GM12872 (cell line): ENCODE results near the gene HOXA11.

Source experiments
- TF ChIP-seq, protein P1 (sequence below): IDR thresholded peaks from 3 replicates; pipeline ENCODE4 v1.5.1; 2011; ENCODE audit warnings: low read depth, mild to moderate bottlenecking, low read length, moderate library complexity; ENCODE audit not compliant: insufficient read depth

HOXA11 gene

GRCh38 chr7:27219821-27220220 is 34.8 kb upstream of the HOXA11 start:
- TF ChIP-seq, protein P1, sequence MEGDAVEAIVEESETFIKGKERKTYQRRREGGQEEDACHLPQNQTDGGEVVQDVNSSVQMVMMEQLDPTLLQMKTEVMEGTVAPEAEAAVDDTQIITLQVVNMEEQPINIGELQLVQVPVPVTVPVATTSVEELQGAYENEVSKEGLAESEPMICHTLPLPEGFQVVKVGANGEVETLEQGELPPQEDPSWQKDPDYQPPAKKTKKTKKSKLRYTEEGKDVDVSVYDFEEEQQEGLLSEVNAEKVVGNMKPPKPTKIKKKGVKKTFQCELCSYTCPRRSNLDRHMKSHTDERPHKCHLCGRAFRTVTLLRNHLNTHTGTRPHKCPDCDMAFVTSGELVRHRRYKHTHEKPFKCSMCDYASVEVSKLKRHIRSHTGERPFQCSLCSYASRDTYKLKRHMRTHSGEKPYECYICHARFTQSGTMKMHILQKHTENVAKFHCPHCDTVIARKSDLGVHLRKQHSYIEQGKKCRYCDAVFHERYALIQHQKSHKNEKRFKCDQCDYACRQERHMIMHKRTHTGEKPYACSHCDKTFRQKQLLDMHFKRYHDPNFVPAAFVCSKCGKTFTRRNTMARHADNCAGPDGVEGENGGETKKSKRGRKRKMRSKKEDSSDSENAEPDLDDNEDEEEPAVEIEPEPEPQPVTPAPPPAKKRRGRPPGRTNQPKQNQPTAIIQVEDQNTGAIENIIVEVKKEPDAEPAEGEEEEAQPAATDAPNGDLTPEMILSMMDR, result no peak

DNA sequence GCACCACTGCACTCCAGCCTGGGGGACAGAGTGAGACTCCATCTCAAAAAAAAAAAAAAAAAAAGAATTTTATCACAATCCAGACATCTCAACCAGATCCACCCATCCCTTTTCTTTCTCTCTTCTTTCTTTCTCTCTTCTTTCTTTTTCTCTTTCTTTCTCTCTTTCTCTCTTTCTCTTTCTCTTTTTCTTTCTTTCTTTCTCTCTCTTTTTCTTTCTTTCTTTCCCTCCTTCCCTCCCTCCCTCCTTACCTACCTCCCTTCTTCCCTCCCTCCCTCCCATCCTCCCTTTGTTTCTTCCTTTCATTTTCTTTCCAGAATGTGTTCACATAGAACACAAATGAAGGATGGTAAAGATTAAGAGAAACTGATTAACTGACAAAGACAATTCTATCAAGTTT is 32.9 kb upstream of the HOXA11 start:
- TF ChIP-seq, protein P1, result no peak

DNA sequence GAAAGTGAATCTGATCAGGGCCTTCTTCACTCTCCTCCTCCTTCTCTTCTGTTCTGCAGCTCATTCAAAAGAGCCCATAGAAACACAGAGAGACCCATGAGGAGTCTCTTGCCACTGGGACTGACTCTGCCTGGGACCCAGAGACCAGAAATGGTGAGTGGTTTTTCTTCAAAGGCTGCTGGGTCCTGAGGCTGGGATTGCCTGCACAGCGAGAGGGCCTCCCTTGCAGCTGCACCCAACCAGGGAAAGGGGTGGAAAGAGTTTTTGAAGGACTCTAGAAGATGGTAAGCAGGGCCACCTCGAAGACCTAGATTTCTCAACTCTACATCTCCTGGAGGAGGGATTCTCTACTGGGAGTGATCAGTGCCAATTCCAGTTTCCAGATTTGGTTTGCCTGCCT is 30.3 kb upstream of the HOXA11 start:
- TF ChIP-seq, protein P1, result no peak

DNA sequence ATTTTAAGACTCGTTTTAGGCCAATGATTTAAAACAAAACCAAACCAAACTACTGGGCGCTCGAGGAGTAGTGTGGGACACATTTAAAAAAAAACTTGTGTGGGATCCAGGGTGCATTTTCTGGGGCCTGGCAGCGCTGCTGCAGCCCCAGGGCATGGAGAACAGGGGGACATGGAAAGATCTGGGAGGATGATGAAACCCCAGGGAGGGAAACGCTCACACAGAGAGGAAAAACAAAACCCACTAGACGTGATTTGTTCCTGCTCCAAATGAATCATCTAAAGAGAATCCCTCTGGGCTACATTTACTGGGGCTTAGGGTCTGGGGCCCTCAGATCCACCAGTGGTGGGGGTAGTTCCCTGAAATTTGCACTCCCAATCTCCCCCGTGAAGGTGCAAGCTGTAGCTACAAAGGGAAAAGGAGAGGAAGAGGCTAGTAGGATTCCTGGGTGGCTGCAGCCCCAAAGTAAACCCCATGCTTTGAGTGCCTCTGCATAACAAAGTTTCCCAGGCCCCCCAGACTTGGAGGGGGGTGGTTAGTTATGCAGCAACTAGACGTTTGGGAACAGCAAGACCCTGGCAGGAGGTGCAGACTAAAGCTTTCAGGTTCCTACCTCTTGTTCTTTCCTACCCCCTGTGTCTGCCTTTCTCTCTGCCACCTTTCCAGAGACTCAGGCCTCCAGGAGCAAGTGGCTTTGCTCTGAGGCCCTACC is 29.4 kb upstream of the HOXA11 start:
- TF ChIP-seq, protein P1, result no peak

DNA sequence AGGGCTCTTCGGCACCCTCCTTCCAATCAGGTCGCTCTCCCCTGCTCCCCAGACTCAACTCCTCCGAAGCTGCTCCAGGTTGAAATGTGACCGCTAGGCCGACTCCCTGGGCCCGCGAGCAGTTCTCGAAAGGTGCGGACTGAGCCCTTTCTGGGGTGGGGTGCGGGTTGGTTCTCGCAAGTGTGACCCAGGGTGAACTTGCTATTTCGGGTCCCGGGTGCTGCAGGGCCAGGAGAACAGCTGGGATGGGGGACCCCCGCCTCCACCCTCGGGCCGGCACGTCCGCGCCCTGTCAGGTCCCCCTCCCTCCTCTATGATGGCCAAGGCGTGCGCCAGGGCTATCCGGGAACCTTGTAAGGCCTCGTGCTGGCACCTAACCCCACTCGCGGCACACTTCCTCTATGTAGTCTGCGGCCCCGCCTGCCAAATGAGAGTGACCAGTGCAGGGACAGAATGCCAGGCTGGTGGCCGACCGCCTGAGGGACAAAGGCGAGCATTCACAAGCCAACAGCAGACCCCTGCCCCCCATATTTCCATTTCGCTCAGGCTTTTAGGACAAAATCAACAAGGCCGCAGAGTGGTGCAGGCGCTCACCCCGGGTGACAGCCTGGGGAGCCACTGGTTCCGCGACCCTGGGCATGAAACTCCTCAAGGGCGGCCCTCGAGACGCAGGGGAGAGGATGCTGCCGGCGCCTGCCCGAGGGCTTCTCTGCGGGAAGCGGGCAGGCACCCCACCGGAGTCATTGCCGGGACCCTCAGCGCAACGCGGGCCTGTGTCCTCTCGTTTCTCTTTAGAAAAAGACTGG is 28.6 kb upstream of the HOXA11 start:
- TF ChIP-seq, protein P1, result no peak

- TF ChIP-seq, protein P1, result no peak
Measured at GRCh38 chr7:27212497-27213432, 27.7 kb upstream of the HOXA11 start.

GRCh38 chr7:27211764-27212204 is 26.8 kb upstream of the HOXA11 start:
- TF ChIP-seq, protein P1, result no peak
